ENCODE results near the gene RAB40B.

DNA sequence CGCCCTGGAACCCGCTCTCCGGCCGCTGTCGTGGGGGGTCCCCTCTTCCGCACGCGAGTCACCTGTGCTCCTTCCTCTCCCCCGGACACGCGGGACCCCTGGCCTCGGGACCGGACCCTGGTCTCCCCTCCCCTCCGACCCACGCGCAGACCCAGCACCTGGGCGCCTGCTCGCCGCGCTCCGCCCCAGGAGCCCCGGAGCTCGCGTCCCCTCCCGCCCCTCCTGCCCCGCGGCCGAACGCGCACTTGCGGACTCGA is 762 bp downstream of the RAB40B start:
- TF ChIP-seq, protein P1, sequence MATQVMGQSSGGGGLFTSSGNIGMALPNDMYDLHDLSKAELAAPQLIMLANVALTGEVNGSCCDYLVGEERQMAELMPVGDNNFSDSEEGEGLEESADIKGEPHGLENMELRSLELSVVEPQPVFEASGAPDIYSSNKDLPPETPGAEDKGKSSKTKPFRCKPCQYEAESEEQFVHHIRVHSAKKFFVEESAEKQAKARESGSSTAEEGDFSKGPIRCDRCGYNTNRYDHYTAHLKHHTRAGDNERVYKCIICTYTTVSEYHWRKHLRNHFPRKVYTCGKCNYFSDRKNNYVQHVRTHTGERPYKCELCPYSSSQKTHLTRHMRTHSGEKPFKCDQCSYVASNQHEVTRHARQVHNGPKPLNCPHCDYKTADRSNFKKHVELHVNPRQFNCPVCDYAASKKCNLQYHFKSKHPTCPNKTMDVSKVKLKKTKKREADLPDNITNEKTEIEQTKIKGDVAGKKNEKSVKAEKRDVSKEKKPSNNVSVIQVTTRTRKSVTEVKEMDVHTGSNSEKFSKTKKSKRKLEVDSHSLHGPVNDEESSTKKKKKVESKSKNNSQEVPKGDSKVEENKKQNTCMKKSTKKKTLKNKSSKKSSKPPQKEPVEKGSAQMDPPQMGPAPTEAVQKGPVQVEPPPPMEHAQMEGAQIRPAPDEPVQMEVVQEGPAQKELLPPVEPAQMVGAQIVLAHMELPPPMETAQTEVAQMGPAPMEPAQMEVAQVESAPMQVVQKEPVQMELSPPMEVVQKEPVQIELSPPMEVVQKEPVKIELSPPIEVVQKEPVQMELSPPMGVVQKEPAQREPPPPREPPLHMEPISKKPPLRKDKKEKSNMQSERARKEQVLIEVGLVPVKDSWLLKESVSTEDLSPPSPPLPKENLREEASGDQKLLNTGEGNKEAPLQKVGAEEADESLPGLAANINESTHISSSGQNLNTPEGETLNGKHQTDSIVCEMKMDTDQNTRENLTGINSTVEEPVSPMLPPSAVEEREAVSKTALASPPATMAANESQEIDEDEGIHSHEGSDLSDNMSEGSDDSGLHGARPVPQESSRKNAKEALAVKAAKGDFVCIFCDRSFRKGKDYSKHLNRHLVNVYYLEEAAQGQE (IDR thresholded peaks at IDR 0.05; ENCODE audit: insufficient read depth in 1 of 2, low read depth in 2 of 2, low read length in 2 of 2), result no peak
- TF ChIP-seq POLR2AphosphoS5 (IDR thresholded peaks at IDR 0.05; ENCODE audit: low read depth, low read length) (no peak), FOXP2 (optimal IDR thresholded peaks at IDR 0.05; ENCODE audit: borderline replicate concordance, extremely low read depth, extremely low read length, insufficient read depth) (no peak)
